Immature natural killer cell (primary cell): ENCODE results near the gene SV2C. TPM values are rescaled to one million over a fixed set of nuclear protein-coding genes. Genes with fewer than 3 reads are reported as not detected.
A peak's percentile ranks its signal among the peaks of the same experiment; 100 is the strongest.
"Not testable (repeated sequence)": the region's sequence is repeated elsewhere in the genome, so short reads cannot be mapped to it uniquely, and the experiment has no call there.

Experiments used
- DNase-seq, 3 donors: peaks; one replicate each; pipeline ENCODE4 v3.0.0; 2022; ENCODE audit warnings: mixed read lengths in 1 of 3
- H3K27ac Mint-ChIP-seq, 6 donors: one replicate each; pipeline ENCODE4 v1.8.0; 2020; ENCODE audit warnings: mixed read lengths in 6 of 6, mild to moderate bottlenecking in 5 of 6, inconsistent platforms in 4 of 6, moderate library complexity in 3 of 6
- H3K27me3 Mint-ChIP-seq, 3 donors: one replicate each; pipeline ENCODE4 v1.8.0; 2020 to 2021; ENCODE audit warnings: low read depth in 3 of 3, mild to moderate bottlenecking in 3 of 3, mixed read lengths in 3 of 3, moderate library complexity in 3 of 3, inconsistent platforms in 1 of 3
- H3K36me3 Mint-ChIP-seq, 3 donors: one replicate each; pipeline ENCODE4 v1.8.0; 2020; ENCODE audit warnings: mixed read lengths in 3 of 3, inconsistent platforms in 2 of 3, mild to moderate bottlenecking in 2 of 3
- H3K4me1 Mint-ChIP-seq, 2 donors: one replicate each; pipeline ENCODE4 v1.8.0; 2020; ENCODE audit warnings: inconsistent platforms in 2 of 2, mild to moderate bottlenecking in 2 of 2, mixed read lengths in 2 of 2, moderate library complexity in 1 of 2
- H3K4me3 Mint-ChIP-seq, 5 donors: one replicate each; pipeline ENCODE4 v1.8.0; 2020; ENCODE audit warnings: mild to moderate bottlenecking in 5 of 5, mixed read lengths in 5 of 5, inconsistent platforms in 3 of 5, moderate library complexity in 3 of 5
- H3K9me3 Mint-ChIP-seq, 6 donors: one replicate each; pipeline ENCODE4 v1.8.0; 2020; ENCODE audit warnings: mild to moderate bottlenecking in 6 of 6, mixed read lengths in 6 of 6, inconsistent platforms in 4 of 6, moderate library complexity in 3 of 6
- polyA plus RNA-seq, 3 donors: library from polyadenylated mRNA; unstranded; fragments of 300-500 nt; fragmentation: Illumina TruSeq; gene quantifications; one replicate each; pipeline ENCODE4 v1.2.3, GENCODE V29; 2021

Gene SV2C, protein sequence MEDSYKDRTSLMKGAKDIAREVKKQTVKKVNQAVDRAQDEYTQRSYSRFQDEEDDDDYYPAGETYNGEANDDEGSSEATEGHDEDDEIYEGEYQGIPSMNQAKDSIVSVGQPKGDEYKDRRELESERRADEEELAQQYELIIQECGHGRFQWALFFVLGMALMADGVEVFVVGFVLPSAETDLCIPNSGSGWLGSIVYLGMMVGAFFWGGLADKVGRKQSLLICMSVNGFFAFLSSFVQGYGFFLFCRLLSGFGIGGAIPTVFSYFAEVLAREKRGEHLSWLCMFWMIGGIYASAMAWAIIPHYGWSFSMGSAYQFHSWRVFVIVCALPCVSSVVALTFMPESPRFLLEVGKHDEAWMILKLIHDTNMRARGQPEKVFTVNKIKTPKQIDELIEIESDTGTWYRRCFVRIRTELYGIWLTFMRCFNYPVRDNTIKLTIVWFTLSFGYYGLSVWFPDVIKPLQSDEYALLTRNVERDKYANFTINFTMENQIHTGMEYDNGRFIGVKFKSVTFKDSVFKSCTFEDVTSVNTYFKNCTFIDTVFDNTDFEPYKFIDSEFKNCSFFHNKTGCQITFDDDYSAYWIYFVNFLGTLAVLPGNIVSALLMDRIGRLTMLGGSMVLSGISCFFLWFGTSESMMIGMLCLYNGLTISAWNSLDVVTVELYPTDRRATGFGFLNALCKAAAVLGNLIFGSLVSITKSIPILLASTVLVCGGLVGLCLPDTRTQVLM
- polyA plus RNA-seq: not detected

DNA sequence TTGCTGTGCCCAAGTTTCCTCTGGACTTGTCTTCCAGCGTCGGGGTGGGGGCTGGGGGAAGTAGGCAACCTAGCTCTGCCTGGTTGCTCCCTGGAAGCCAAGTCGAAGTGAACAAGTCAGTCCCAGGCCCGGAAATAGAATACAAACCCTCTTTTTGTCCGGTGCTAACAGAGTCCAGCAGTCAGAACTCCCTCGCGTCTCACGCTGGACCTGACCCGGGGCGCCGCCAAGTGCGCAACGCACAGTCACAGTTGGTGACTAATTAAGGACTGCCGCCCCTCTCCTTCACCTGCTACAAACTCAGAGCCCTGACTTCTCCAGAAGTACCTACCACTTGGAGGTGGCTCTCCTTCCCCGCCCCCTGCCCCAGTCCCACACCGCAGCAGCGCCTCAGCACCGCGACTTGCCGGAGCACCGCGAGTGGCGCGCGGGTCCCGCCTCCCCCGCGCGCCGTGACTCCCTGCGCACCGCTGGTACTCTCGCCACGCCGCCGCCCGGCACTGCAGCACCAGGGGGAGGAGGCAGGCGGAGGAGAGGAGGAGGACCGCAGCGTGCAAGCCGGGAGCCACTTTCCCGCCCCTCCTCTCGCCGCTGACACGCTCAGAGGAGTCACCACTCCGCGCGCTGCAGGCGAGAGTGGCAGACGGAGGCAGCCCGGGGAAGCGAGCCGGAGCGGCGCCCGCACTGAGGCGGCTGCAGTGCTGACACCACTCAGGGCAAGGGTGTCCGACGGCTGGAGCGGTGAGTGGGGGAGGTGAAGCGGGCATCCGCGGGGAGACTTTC is at the start of gene SV2C:
TSS of gene SV2C (plus strand) at position 612 of the 783 bp plus-strand sequence. CDS start 48,368 bp downstream, outside the sequence.
- H3K36me3 Mint-ChIP-seq: no peaks in the 10 kb centered on the region
- no peak within 1 kb of the TSS for H3K27ac Mint-ChIP-seq
- H3K4me1 Mint-ChIP-seq: peaks cover 22 to 27% of the 10 kb centered on the region in 2 donors
- peaks cover 0 to under 1% (median 0%) of the 10 kb centered on the region in 6 donors for H3K9me3 Mint-ChIP-seq
- DNase-seq: peak in 1 of 3 donors; percentile 6
- peaks cover 18 to 28% (median 27%) of the 10 kb centered on the region in 3 donors for H3K27me3 Mint-ChIP-seq
- peak within 1 kb of the TSS; percentile 30 to 69 (median 56) for H3K4me3 Mint-ChIP-seq

DNA sequence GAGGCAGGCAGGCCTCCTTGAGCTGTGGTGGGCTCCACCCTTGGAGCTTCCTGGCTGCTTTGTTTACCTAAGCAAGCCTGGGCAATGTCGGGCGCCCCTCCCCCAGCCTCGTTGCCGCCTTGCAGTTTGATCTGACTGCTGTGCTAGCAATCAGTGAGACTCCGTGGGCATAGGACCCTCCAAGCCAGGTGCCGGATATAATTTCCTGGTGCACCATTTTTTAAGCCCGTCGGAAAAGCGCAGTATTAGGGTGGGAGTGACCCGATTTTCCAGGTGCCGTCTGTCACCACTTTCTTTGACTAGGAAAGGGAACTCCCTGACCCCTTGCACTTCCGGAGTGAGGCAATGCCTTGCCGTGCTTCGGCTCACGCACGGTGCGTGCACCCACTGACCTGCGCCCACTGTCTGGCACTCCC is 45.4 kb upstream of the SV2C start:
- not testable (repeated sequence) for H3K36me3 Mint-ChIP-seq, H3K27ac Mint-ChIP-seq, H3K9me3 Mint-ChIP-seq, DNase-seq, H3K4me1 Mint-ChIP-seq
- Mint-ChIP-seq H3K27me3 (peaks cover 8 to 15% (median 14%) of the 10 kb centered on the region in 3 donors), H3K4me3 (peak overlapping the region in 3 of 5 donors; percentile 4 to 58 (median 10))

DNA sequence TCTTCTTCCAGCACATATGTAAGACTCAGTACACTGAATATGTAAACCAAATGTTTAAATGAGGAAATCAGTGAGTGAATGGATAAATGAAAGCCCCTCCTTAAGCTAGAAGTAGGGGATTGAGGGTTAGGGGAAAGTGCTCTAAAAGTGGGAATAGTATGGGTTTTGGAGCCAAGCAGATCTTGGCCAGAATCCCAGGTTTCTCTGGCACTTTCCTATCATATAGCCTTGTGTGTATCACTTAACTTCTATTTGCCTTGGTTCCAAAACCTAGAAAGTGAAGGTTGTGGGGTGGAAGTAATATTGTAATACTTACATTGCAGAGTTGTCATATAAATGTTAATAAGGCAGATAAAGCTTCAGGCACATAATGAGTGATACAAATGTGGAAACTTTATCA is 45.0 kb upstream of the SV2C start:
- Mint-ChIP-seq H3K27ac (no peak overlapping the region), H3K36me3 (peaks cover 0 to 8% (median 0%) of the 10 kb centered on the region in 3 donors), H3K9me3 (peaks cover 0 to 9% (median 2%) of the 10 kb centered on the region in 6 donors), H3K4me1 (peaks cover 0 to 6% of the 10 kb centered on the region in 2 donors), H3K27me3 (peaks cover 8 to 15% (median 14%) of the 10 kb centered on the region in 3 donors), H3K4me3 (peak overlapping the region in 3 of 5 donors; percentile 4 to 58 (median 10))
- DNase-seq: no peak

DNA sequence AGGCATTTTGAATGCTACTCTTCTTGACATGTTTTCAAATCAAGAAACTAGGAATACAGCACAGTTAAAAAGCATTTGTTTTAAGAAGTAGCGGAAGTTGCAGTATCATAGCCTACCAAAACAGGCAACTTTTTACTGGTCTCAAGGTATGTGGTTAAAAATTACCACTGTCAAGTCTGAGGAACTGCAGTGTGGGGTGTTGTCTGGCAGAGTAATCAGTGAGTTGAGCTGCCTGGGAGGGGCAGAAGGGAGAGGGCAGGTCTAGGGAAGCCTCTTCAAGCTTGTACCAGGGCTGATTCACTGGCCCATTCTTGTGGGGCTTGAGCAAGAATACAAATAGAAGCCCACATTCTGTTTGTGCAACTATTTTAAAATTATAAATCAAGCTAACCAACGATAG is 42.4 kb upstream of the SV2C start:
- no peak overlapping the region for H3K4me3 Mint-ChIP-seq
- no peaks in the 10 kb centered on the region for H3K36me3 Mint-ChIP-seq
- H3K4me1 Mint-ChIP-seq: peaks cover 0 to 6% of the 10 kb centered on the region in 2 donors
- H3K27ac Mint-ChIP-seq: no peak overlapping the region
- H3K9me3 Mint-ChIP-seq: peaks cover 0 to 9% (median 0%) of the 10 kb centered on the region in 6 donors
- DNase-seq: no peak
- peaks cover 10 to 15% (median 12%) of the 10 kb centered on the region in 3 donors for H3K27me3 Mint-ChIP-seq

DNA sequence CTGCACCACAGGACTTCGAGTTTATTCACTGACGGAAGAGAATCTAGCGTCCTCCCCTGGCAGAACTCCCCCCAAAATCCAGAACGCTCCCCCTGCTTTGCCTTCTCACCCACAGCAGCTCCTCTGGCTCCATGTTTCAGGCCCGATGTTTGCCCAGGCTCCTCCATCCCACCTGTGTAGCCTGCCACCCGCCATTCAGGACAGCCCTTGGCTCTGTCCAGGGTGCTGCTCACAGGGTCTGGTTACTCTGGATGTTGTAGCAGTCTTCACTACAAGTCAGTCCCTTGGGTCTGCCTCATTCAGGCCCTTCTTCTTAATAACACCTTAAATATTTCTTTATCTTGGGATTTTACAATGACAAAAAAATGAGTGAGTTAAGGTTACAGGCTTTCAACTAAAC is 41.3 kb upstream of the SV2C start:
- no peak overlapping the region for H3K4me3 Mint-ChIP-seq
- H3K4me1 Mint-ChIP-seq: peaks cover 0 to 6% of the 10 kb centered on the region in 2 donors
- H3K36me3 Mint-ChIP-seq: no peaks in the 10 kb centered on the region
- no peak for DNase-seq
- no peak overlapping the region for H3K27ac Mint-ChIP-seq
- H3K27me3 Mint-ChIP-seq: peaks cover 10 to 17% (median 15%) of the 10 kb centered on the region in 3 donors
- H3K9me3 Mint-ChIP-seq: peaks cover 0 to 9% (median 0%) of the 10 kb centered on the region in 6 donors

DNA sequence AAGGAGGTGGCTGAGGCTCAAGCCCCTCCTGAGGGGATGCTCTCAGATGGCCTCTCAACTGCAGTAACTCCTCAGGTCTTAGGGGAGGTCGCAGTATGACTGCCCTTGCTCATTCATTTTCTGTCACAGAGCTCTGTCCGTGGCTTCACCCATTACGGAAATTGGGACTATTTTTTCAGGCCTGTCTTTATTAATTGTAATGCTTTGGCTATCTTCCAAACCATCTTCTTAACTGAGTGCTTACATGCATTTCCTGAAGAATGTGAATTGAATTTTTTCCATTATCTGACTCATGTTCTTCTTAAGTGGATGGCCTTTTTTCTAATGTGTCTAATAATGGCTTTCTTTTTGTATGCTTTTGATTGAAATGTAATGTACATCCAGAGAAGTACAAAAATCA is 36.4 kb upstream of the SV2C start:
- no peaks in the 10 kb centered on the region for H3K4me1 Mint-ChIP-seq

DNA sequence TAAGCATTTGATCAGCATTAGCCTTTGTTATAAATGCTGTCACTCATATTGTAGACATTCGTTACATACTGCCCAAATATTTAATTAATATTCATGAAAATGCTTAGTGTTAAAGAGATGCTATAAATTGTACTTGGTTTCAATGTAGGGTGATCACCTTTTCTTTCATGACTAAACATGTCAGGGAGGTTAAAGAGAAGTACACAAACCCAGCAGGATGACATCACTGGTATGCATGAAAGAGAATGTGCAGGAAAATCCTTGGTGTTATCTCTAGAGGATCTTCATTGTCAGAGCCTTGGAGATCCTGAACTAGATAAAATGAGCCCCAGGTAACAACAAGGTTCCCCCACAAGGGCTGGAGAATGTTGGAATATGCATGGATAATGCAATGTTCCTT is 33.0 kb upstream of the SV2C start:
- H3K27me3 Mint-ChIP-seq: peaks cover 4 to 20% (median 7%) of the 10 kb centered on the region in 3 donors
- H3K36me3 Mint-ChIP-seq: no peaks in the 10 kb centered on the region
- no peaks in the 10 kb centered on the region for H3K4me1 Mint-ChIP-seq
- H3K4me3 Mint-ChIP-seq: no peak overlapping the region
- H3K9me3 Mint-ChIP-seq: no peaks in the 10 kb centered on the region
- no peak for DNase-seq
- H3K27ac Mint-ChIP-seq: no peak overlapping the region

More for the DNA sequence above, 36.4 kb upstream of the SV2C start:
- no peak for DNase-seq
- Mint-ChIP-seq H3K36me3 (no peaks in the 10 kb centered on the region), H3K27ac (no peak overlapping the region), H3K4me3 (no peak overlapping the region), H3K9me3 (peaks cover 0 to 9% (median 0%) of the 10 kb centered on the region in 6 donors), H3K27me3 (peaks cover 7 to 10% (median 10%) of the 10 kb centered on the region in 3 donors)

DNA sequence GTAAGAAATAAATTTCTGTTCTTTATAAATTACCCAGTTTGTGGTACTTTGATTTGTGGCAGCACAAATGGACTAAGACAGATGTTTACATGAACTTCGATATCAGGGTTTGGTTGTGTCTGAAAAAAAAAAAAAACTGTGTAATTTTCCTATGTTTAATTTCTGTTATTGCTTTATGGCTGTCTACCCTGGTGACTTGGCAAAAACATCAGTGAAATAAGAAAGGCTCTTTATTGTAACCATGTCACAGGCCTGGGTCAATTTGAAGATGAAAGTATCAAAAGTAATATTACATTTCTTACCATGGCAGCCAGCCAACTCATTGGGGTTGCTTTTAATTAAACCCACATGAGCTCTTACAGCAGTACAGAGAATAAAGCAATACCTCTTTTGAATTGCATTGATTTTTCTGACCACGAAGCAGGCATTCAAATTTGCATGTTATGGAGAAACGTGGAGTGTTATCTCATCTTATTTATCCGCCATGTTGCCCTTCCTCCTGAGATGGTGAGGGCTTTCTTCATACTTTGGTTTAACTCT is 20.6 kb upstream of the SV2C start:
- no peak for DNase-seq
- Mint-ChIP-seq H3K4me3 (no peak overlapping the region), H3K36me3 (peaks cover 0 to 3% (median 0%) of the 10 kb centered on the region in 3 donors), H3K9me3 (no peaks in the 10 kb centered on the region), H3K27ac (no peak overlapping the region), H3K4me1 (no peaks in the 10 kb centered on the region), H3K27me3 (peaks cover 0 to 19% (median 12%) of the 10 kb centered on the region in 3 donors)

DNA sequence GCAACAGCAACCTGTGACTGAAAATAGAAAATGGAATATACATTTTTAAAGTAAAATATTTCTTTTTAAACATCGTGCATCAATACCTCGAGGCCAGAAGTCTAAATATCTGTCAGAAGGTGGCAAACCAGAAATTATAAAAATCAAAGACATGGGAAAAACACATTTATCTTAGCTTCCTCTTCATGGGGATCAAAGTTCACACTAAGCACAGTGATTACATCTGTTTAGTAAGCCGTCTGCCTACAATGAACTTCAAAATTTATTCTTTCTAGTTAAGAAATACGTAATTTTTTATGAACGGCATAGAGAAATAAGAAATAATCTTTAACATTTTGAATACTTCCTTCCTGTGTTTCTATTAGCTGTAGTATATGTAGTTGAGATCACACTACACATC is 17.9 kb upstream of the SV2C start:
- DNase-seq: no peak
- H3K36me3 Mint-ChIP-seq: no peaks in the 10 kb centered on the region
- H3K4me1 Mint-ChIP-seq: no peaks in the 10 kb centered on the region
- no peaks in the 10 kb centered on the region for H3K9me3 Mint-ChIP-seq
- H3K27me3 Mint-ChIP-seq: peaks cover 2 to 12% (median 7%) of the 10 kb centered on the region in 3 donors
- H3K27ac Mint-ChIP-seq: no peak overlapping the region
- H3K4me3 Mint-ChIP-seq: no peak overlapping the region

DNA sequence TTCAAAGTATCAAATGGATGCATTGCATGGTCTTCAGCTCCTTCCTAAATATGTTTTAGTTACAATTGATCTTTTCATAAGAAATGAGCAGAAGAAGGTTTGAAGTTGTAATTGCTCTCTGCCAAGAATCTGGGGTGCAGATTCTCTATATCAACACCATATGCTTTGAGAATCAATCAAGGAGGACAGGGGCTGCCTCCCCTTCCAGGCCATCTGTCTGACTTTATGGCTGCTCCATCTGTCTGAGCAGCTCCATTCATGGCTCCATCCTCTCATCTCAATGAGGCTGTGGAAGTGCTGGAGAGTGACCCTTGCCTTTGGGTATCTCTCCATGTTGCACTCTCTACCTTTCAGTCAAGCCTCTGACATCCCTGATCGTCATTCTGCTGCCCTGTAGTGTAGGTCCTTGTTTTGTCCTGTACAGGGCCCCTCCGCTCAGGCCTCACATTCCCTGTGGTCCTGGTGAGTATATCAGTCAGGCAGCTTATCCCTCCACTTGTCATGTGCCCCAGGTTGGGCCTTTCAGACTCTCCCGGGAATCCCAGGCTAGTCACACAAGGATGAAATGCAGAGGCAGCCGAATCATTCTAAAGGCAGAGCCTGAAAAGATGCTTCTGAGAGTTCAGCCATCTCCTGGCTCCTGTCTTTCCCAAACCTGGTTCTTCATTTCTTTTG is 14.0 kb upstream of the SV2C start:
- peaks cover 6 to 7% (median 7%) of the 10 kb centered on the region in 3 donors for H3K27me3 Mint-ChIP-seq
- no peaks in the 10 kb centered on the region for H3K4me1 Mint-ChIP-seq
- no peaks in the 10 kb centered on the region for H3K9me3 Mint-ChIP-seq
- no peaks in the 10 kb centered on the region for H3K36me3 Mint-ChIP-seq
- H3K27ac Mint-ChIP-seq: no peak overlapping the region
- DNase-seq: no peak
- H3K4me3 Mint-ChIP-seq: no peak overlapping the region

DNA sequence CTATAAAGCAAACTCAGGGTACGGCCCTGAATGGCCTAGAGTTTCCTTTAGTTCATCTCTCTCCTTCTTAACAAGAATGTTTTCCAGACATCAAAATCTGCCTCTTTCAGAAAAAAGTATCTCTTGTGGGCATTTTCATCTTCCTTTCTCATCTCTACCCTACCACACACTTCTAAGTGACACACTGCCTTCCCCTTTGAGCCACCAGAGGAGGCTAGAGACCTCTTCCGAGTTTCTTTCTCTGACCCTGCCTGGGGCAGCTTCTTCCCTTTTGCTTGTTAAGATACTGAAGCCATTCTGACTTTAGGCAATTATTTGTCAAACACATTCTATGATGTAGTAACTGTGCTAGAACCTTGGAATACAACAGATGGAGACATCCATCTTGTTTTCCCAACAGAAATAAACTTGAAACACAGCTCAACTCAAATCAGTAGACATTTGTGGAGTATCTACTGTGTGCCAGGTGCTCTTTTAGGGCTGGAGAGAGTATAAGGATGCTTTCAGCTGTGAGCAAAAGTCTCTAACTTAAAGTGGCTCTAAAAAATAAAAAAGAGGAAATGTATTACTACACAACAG is 8.6 kb upstream of the SV2C start:
- Mint-ChIP-seq H3K4me1 (no peaks in the 10 kb centered on the region), H3K9me3 (no peaks in the 10 kb centered on the region), H3K27me3 (peaks cover 3 to 16% (median 14%) of the 10 kb centered on the region in 3 donors), H3K4me3 (no peak overlapping the region), H3K36me3 (no peaks in the 10 kb centered on the region), H3K27ac (no peak overlapping the region)
- DNase-seq: peak; percentile 7 to 29 (median 22)

DNA sequence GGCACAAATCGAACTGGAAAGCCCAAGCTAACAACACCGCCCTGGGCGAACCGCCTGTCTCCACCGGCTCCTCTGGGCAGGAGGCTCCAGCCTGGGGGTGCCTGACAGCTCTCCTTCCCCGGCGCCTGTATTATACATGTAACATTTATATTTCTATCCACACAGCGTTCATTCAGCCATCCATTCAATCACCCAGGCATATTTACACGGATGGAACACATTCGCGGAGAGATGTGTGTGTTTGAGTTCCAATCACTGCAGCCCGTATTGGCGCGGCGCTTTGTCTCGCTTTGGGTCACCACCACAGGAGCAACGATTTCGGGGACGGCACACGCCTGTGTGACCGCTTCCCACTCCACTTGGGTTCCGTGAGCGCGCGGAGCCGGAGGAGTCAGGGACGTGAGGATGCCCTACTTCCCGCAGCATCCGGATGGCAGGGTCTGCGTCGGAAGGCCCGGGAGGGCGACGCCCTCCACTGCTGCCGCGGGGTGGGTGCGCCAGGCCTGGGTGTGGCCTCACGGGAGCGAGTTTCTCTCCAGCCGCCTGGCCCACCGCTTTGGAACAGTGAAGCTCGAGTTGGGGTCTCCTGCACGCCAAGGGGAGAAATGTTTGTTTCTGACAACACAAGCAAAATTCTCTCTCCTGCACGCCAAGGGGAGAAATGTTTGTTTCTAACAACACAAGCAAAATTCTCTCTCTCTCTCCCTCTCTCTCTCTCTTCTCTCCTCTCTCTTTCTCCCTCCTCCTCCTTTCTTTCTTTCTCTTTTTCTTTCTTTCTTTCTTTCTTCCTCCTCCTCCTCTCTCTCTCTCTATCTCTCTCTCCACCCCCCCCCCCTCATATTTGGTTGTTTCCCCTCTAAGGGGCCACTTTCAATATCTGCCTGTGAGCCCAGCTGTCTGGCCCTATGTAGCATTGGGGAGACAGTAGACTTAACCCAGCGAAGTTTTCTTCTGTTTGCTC is 1.1 kb upstream of the SV2C start:
- Mint-ChIP-seq H3K36me3 (no peaks in the 10 kb centered on the region), H3K4me3 (peak overlapping the region; percentile 26 to 48 (median 30)), H3K4me1 (peaks cover 22 to 27% of the 10 kb centered on the region in 2 donors), H3K27me3 (peaks cover 18 to 28% (median 27%) of the 10 kb centered on the region in 3 donors), H3K27ac (no peak overlapping the region), H3K9me3 (no peaks in the 10 kb centered on the region)
- DNase-seq: no peak
